HepG2 (cell line): ENCODE data around the gene HS3ST5. TPM values are rescaled to one million over a fixed set of nuclear protein-coding genes. Genes with fewer than 3 reads are reported as not detected.

Experiments used
- CREM ChIP-seq, 2 experiments: sonication (generic) in 1 of 2; formaldehyde crosslinking in 1 of 2; IDR thresholded peaks; 2 replicates each; pipeline versions ENCODE4 v1.4.0 to v1.6.1; 2016 to 2020; ENCODE audit warnings: antibody characterized with exemption in 1 of 2, mild to moderate bottlenecking in 1 of 2, missing genetic modification reagents in 1 of 2
- EED ChIP-seq: sonication (generic); formaldehyde crosslinking; IDR thresholded peaks from 2 replicates; pipeline ENCODE4 v1.5.0; 2020; ENCODE audit warnings: mild to moderate bottlenecking, missing genetic modification reagents
- FOSL2 ChIP-seq: sonication (generic); formaldehyde crosslinking; IDR thresholded peaks from 2 replicates; pipeline ENCODE4 v1.4.0; 2020; ENCODE audit warnings: missing genetic modification reagents
- KAT2B ChIP-seq: fragments of 150-350 bp; IDR thresholded peaks from 2 replicates; pipeline ENCODE4 v1.6.1; 2014; ENCODE audit warnings: low read depth, low read length, borderline replicate concordance
- KDM3A ChIP-seq: IDR thresholded peaks from 2 replicates; pipeline ENCODE4 v1.6.1; 2018; ENCODE audit warnings: low read depth, missing compliant biosample characterization
- MAFK ChIP-seq, 2 experiments: IDR thresholded peaks in 1 of 2; conservative IDR thresholded peaks in 1 of 2; 2 replicates each; pipeline ENCODE4 v1.6.1; 2011; ENCODE audit warnings: improper control_type of control experiment in 2 of 2, low read length in 2 of 2
- MLXIP ChIP-seq: sonication (generic); formaldehyde crosslinking; IDR thresholded peaks from 2 replicates; pipeline ENCODE4 v1.9.0; 2021; ENCODE audit warnings: missing genetic modification reagents, borderline replicate concordance
- MXD4 ChIP-seq: IDR thresholded peaks from 2 replicates; pipeline ENCODE4 v1.6.1; 2016; ENCODE audit warnings: mild to moderate bottlenecking, missing biosample characterization, missing genetic modification reagents
- NCOA5 ChIP-seq: sonication (generic); formaldehyde crosslinking; IDR thresholded peaks from 2 replicates; pipeline ENCODE4 v1.4.0; 2020; ENCODE audit warnings: missing genetic modification reagents
- RAD21 ChIP-seq: fragments of 450-650 bp; formaldehyde crosslinking; IDR thresholded peaks from 2 replicates; pipeline ENCODE4 v1.5.0; 2020; ENCODE audit warnings: mild to moderate bottlenecking
- RBFOX2 ChIP-seq: fragments of 200-400 bp; formaldehyde crosslinking; IDR thresholded peaks from 2 replicates; pipeline ENCODE4 v1.6.1; 2017; ENCODE audit warnings: low read depth, mild to moderate bottlenecking, low read length
- RFXAP ChIP-seq: sonication (generic); formaldehyde crosslinking; IDR thresholded peaks from 2 replicates; pipeline ENCODE4 v1.4.0; 2020; ENCODE audit warnings: missing genetic modification reagents, borderline replicate concordance
- SMC3 ChIP-seq: IDR thresholded peaks from 2 replicates; pipeline ENCODE4 v1.6.1; 2011; ENCODE audit warnings: low read length, improper control_type of control experiment
- SRSF9 ChIP-seq: fragments of 200-400 bp; formaldehyde crosslinking; IDR thresholded peaks from 2 replicates; pipeline ENCODE4 v1.6.1; 2018; ENCODE audit warnings: borderline replicate concordance, mild to moderate bottlenecking, low read depth, low read length; ENCODE audit not compliant: insufficient read depth, poor library complexity, severe bottlenecking
- ZMYM4 ChIP-seq: sonication (generic); formaldehyde crosslinking; IDR thresholded peaks from 2 replicates; pipeline ENCODE4 v1.8.1; 2023; ENCODE audit warnings: mild to moderate bottlenecking, missing genetic modification reagents
- ZNF644 ChIP-seq: IDR thresholded peaks from 2 replicates; pipeline ENCODE4 v1.6.1; 2016; ENCODE audit warnings: low read depth
- ZNF691 ChIP-seq: sonication (generic); formaldehyde crosslinking; IDR thresholded peaks from 2 replicates; pipeline ENCODE4 v1.4.0; 2020; ENCODE audit warnings: missing genetic modification reagents, low read depth, mild to moderate bottlenecking, borderline replicate concordance
- ZNF703 ChIP-seq: sonication (generic); formaldehyde crosslinking; IDR thresholded peaks from 2 replicates; pipeline ENCODE4 v1.5.1; 2020; ENCODE audit warnings: missing genetic modification reagents, mild to moderate bottlenecking, moderate library complexity, borderline replicate concordance
- polyA plus RNA-seq, 8 experiments: library from polyadenylated mRNA; depleted of rRNA in 3 of 8; stranded (reverse) in 7 of 8; unstranded in 1 of 8; fragments of >200 nt; fragmentation: Illumina TruSeq in 4 of 8; extraction: Trizol in 4 of 8; gene quantifications; 2 replicates each; pipeline versions ENCODE4 v1.2.1 to v1.2.3, GENCODE V29; 2011 to 2016; ENCODE audit warnings: low read depth in 4 of 8, missing spikeins in 1 of 8, mixed read lengths in 1 of 8; ENCODE audit not compliant: insufficient read depth in 1 of 8
- total RNA-seq, 5 experiments: library from RNA; depleted of rRNA; stranded (reverse); fragments of >200 nt; fragmentation: Illumina TruSeq; extraction: Trizol; gene quantifications; 2 replicates each; pipeline ENCODE4 v1.2.3, GENCODE V29; 2016; ENCODE audit warnings: low read depth in 1 of 5
- TF ChIP-seq, protein P1 (sequence below): sonication (generic); formaldehyde crosslinking; IDR thresholded peaks from 2 replicates; pipeline ENCODE4 v1.9.0; 2022; ENCODE audit warnings: missing genetic modification reagents, mild to moderate bottlenecking, borderline replicate concordance
- TF ChIP-seq, protein P2 (sequence below): sonication (generic); formaldehyde crosslinking; conservative IDR thresholded peaks from 2 replicates; pipeline ENCODE4 v1.8.0; 2022; ENCODE audit warnings: missing genetic modification reagents

The HS3ST5 gene
- total and polyA plus RNA-seq, 2 of the 13 experiments (the other 11 are each of a cell fraction or from before 2014, with no cell fraction given) = 1.1 to 1.6 TPM

DNA sequence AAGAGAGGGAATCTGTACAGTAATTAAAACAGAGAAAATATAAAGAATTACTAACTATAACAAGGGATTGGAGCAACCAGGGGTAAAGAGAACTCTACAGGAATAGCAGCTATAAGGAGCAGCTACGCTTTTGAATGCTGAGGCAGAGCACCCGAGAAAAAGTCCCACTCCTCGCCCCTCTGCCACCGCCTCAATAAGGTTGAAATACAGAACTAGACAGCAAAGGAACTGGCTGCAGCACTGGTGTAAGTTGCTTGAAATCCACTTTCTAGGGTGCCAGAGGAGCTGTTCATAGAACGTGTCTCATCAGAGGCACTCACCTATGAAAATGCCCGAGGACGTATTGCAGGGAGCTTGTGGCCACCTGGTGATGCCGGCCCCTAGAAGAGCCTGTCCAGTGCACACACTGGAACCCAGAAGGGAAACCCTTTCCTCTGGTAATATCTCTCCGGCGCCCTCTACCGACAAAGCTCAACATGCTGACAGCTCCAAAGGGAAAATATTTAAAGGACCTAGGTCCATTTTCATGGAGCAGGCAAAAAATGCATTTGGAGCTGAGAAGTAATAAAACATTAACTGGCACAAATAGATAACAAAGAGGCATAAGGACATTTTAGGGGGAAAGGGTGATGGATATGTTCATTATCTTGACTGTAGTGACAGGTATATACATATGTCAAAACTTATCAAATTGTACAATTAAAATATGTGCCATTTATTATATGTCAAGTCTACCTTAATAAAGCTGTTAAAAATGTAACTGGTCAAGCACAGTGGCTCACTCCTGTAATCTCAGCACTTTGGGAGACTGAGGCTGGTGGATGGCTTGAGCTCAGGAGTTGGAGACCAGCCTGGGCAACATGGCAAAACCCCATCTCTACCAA is 234.5 kb downstream of the HS3ST5 start (continued):
- TF ChIP-seq, protein P1, sequence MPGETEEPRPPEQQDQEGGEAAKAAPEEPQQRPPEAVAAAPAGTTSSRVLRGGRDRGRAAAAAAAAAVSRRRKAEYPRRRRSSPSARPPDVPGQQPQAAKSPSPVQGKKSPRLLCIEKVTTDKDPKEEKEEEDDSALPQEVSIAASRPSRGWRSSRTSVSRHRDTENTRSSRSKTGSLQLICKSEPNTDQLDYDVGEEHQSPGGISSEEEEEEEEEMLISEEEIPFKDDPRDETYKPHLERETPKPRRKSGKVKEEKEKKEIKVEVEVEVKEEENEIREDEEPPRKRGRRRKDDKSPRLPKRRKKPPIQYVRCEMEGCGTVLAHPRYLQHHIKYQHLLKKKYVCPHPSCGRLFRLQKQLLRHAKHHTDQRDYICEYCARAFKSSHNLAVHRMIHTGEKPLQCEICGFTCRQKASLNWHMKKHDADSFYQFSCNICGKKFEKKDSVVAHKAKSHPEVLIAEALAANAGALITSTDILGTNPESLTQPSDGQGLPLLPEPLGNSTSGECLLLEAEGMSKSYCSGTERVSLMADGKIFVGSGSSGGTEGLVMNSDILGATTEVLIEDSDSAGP (CRISPR knock-in tag) = peak; percentile 74
- no peak for TF ChIP-seq ZNF703 (CRISPR knock-in tag)
- peak; percentile 79; the same call in 1 of the 2 replicates for TF ChIP-seq SMC3
- no peak for TF ChIP-seq FOSL2 (CRISPR knock-in tag)
- TF ChIP-seq EED = no peak
- 0 out of 2 replicates have a peak, but pooled peaks have one; percentile 25 for TF ChIP-seq ZNF644 (CRISPR knock-in tag)
- TF ChIP-seq SRSF9 = no peak
- TF ChIP-seq CREM (IDR thresholded peaks at IDR 0.05) = no peak
- no peak for TF ChIP-seq CREM (CRISPR knock-in tag; IDR thresholded peaks at IDR 0.05)
- no peak for TF ChIP-seq RFXAP (CRISPR knock-in tag)
- TF ChIP-seq ZNF691 (CRISPR knock-in tag) = no peak
- TF ChIP-seq MLXIP (CRISPR knock-in tag) = no peak
- peak; percentile 18; the same call in 1 of the 2 replicates for TF ChIP-seq RAD21 (CRISPR knock-in tag)
- TF ChIP-seq KDM3A (CRISPR knock-in tag) = no peak
- TF ChIP-seq KAT2B = no peak
- TF ChIP-seq NCOA5 (CRISPR knock-in tag) = no peak
- 0 out of 4 replicates have a peak, but pooled peaks of 1 of the 2 experiments have one; percentile 5 for TF ChIP-seq MAFK (conservative IDR thresholded peaks at IDR 0.05 in 1 of 2, IDR thresholded peaks at IDR 0.05 in 1 of 2; ENCODE audit: low read length in 2 of 2)
- TF ChIP-seq MXD4 (CRISPR knock-in tag) = no peak
- TF ChIP-seq, protein P2, sequence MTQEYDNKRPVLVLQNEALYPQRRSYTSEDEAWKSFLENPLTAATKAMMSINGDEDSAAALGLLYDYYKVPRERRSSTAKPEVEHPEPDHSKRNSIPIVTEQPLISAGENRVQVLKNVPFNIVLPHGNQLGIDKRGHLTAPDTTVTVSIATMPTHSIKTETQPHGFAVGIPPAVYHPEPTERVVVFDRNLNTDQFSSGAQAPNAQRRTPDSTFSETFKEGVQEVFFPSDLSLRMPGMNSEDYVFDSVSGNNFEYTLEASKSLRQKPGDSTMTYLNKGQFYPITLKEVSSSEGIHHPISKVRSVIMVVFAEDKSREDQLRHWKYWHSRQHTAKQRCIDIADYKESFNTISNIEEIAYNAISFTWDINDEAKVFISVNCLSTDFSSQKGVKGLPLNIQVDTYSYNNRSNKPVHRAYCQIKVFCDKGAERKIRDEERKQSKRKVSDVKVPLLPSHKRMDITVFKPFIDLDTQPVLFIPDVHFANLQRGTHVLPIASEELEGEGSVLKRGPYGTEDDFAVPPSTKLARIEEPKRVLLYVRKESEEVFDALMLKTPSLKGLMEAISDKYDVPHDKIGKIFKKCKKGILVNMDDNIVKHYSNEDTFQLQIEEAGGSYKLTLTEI (CRISPR knock-in tag) = no peak
- no peak for TF ChIP-seq RBFOX2
- peak; percentile 80 for TF ChIP-seq ZMYM4 (CRISPR knock-in tag)
